Erythroblast (primary cell): Measurements from ENCODE around the gene CA14.

Experiments
- GATA1 ChIP-seq: IDR thresholded peaks from 2 replicates; pipeline ENCODE4 v1.6.1; 2011; ENCODE audit warnings: low read depth, mild to moderate bottlenecking, control low read depth, low read length, moderate library complexity
- POLR2A ChIP-seq: IDR thresholded peaks from 2 replicates; pipeline ENCODE4 v1.6.1; 2011; ENCODE audit warnings: mild to moderate bottlenecking, low read length

GRCh38 chr1:150302902-150303301, 45.3 kb downstream of the CA14 start:
- TF ChIP-seq POLR2A (no peak), GATA1 (no peak)
